22Rv1 (cell line): ENCODE results near the gene GLB1L3.

Source experiments
- H3K27ac ChIP-seq: fragments of 450-650 bp; 2 replicates; pipeline ENCODE4 v1.5.1; 2017
- ZFX ChIP-seq: fragments of 450-650 bp; IDR thresholded peaks from 2 replicates; pipeline ENCODE4 v1.6.1; 2017; ENCODE audit warnings: antibody characterized with exemption, borderline replicate concordance
- TF ChIP-seq, protein P1 (sequence below): fragments of 450-650 bp; IDR thresholded peaks from 2 replicates; pipeline ENCODE4 v1.5.1; 2017; ENCODE audit warnings: mild to moderate bottlenecking

The GLB1L3 gene

DNA sequence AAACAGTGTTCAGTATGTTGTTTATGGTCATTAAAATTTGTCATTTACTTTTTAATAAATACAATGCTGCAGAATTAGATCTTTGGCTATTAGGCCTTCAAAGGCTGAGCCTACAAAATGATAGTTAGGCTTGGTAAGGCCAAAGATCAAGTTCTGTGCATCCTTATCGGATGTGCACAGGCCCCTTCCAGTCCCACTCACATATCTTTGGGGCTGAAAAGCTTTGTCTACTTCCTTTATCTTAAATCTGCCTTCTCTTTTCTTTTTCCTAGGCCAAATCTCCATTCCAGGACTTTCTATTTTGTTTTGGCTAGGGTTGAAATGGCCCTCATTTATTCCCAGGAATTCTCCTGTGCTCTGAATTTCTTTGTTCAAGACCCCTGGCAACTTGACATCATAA is 52.3 kb downstream of the GLB1L3 start:
- no peak overlapping the region for H3K27ac ChIP-seq
- no peak for TF ChIP-seq ZFX
- TF ChIP-seq, protein P1, sequence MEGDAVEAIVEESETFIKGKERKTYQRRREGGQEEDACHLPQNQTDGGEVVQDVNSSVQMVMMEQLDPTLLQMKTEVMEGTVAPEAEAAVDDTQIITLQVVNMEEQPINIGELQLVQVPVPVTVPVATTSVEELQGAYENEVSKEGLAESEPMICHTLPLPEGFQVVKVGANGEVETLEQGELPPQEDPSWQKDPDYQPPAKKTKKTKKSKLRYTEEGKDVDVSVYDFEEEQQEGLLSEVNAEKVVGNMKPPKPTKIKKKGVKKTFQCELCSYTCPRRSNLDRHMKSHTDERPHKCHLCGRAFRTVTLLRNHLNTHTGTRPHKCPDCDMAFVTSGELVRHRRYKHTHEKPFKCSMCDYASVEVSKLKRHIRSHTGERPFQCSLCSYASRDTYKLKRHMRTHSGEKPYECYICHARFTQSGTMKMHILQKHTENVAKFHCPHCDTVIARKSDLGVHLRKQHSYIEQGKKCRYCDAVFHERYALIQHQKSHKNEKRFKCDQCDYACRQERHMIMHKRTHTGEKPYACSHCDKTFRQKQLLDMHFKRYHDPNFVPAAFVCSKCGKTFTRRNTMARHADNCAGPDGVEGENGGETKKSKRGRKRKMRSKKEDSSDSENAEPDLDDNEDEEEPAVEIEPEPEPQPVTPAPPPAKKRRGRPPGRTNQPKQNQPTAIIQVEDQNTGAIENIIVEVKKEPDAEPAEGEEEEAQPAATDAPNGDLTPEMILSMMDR, result no peak

DNA sequence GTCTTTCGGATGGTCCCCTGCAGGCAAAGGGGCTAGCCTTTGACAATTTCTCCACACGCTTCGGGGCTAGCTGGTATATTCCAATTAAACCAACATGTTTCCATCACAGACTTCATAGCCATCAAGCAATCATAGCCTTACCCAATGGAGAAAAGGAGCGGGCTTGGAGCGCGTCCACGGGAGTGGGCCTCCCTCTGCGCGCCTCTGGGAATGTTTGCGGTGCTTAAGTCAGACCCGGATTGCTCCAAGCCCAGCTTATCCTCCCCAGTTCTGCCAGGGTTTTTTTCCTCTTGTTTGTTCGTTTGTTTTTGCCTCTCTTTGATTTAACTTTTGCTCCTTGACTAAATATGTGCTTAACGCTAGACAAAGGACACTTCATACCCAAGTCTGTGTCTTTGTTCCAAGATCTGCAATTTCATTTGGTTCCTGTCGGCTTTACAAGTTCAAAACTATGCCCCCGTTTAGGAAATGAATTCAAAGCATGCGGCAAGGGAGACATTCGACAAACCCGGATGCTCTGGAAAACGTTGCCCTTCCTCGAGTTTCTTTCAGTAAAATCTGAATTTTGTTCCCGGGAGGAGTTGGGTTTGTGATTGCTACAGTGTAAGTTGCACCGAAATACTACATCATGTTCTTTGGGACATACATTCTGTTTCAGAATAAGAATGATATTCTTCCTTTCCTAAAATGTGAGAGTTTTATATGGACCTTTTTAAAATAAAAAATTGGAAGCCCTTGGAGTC is 54.6 kb downstream of the GLB1L3 start:
- H3K27ac ChIP-seq, result 0 out of 2 replicates have a peak overlapping the region, but pooled peaks have one; percentile 12
- TF ChIP-seq, protein P1, result no peak
- no peak for TF ChIP-seq ZFX

DNA sequence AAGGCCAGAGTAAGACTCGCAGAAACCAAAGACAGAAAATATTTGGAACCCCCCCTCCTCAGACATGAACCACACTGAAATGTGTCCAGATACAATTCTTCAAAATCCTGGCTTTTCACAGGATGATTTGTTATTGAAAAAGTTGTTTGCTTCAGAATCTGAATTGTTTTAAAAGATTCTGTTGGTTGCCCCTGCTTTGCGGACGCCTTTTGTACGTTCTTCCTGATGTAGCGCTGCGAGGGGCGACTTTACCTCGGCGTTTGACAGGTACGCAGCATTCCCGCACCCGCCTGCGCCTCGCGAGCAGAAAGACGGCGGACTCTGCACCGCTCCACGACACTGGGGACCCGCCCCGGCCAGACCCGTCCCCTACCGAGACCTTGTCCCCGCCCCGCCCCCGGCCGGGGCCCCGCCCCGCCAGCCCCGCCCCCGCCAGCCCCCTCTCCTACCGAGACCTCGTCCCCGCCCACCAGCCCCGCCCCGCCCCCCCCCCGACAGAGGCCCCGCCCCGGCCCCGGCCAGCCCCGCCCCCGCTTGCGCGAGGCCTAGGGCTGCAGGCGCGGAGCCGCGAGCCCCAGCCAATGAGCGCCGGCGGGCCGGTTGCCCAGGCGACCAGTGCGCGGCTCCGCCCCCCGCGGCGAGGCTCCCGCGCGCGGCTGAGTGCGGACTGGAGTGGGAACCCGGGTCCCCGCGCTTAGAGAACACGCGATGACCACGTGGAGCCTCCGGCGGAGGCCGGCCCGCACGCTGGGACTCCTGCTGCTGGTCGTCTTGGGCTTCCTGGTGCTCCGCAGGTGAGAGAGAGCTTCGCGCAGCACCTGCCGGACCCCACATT is 55.4 kb downstream of the GLB1L3 start, which contains the start of gene GLB1L2:
TSS of gene GLB1L2 (plus strand) at position 635 of the 835 bp plus-strand sequence. CDS start at position 709, 74 bp downstream.
- 0 out of 2 replicates have a peak within 1 kb of the TSS, but pooled peaks have one; percentile 12 for H3K27ac ChIP-seq
- TF ChIP-seq, protein P1, result no peak
- no peak for TF ChIP-seq ZFX

DNA sequence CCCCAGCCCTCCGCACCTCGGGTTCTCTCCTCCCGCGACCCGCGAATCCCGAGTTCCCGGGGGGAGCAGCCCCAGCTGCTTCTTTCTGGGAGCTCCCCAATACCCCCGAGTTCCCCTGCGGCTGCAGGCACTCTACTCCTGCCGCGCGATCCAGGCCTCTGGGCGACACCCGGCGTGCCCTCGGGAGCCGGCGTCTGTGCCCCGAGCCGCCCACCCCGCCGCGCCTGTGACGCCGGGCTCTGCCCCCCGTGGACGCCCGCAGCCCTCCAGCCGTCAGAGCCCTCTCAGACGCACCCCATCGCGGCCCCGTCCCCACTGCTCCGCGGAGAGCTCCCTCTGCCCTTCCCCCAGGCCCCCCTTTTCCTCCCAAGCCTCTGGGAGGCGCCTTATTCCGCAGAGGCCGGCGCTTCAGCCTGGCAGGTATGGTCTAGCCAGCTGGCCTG is 56.0 kb downstream of the GLB1L3 start:
- TF ChIP-seq ZFX, result no peak
- TF ChIP-seq, protein P1, result no peak
- no peak overlapping the region for H3K27ac ChIP-seq

DNA sequence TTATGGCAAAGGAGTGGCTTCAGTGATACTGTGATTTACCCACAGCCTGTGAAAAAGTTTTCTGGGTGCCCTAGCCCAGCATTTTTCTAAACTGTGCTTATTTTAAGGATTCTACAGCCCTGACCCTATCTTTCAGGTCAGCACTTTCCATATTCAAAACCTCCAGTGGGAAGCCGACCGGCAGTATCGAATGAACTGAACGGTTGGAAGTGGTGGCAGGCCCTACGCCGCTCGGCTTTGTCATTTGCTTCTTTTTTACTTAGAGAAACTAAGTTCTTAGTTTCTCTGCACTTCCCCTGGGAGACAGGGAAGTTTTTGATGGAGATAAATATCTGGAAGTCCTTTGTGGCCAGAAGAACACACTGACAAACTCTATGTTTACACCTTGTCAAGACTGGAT is 56.6 kb downstream of the GLB1L3 start:
- H3K27ac ChIP-seq, result no peak overlapping the region
- TF ChIP-seq ZFX, result no peak
- TF ChIP-seq, protein P1, result no peak

DNA sequence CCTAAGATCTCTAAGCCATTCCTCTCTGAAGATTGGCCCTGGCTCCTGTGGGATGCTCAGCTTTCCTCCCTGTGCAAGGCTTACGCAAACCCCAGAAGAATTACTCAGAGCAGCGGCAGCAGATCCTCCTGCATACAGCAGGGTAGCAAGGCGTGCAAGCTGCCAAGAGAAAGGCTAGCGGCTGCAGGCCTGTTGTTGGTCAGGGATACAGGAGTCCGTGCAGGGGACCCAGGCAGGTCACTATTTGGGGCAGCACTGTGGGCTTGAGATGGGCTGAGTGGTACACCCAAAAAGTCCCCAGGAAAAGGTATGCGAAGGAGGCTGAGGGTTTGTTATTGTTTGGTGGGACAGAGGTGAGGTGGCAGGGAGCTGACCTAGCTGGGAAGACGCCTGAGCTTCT is 57.1 kb downstream of the GLB1L3 start:
- no peak overlapping the region for H3K27ac ChIP-seq
- TF ChIP-seq, protein P1, result no peak
- TF ChIP-seq ZFX, result no peak
